ENCODE results near the gene SIKE1. TPM values are rescaled to one million over a fixed set of nuclear protein-coding genes. Genes with fewer than 3 reads are reported as not detected.
"Not testable (repeated sequence)": the region's sequence is repeated elsewhere in the genome, so short reads cannot be mapped to it uniquely, and the experiment has no call there.

The SIKE1 gene
- total RNA-seq, 1 experiment from 2014 or later = 60.7 TPM

GRCh38 chr1:114786440-114786839 is 6.0 kb upstream of the SIKE1 start:
- H3K4me2 ChIP-seq (ENCODE audit: low read length); H2AFZ ChIP-seq (ENCODE audit: low read depth, low read length, poor library complexity, severe bottlenecking); H3K36me3 ChIP-seq (ENCODE audit: control insufficient read depth in 1 of 2, insufficient read depth in 2 of 2, low read length in 2 of 2); H3K4me3 ChIP-seq (replicated peaks in 1 of 2; ENCODE audit: low read depth in 1 of 2, low read length in 2 of 2); H3K4me1 ChIP-seq (ENCODE audit: control insufficient read depth in 1 of 2, insufficient read depth in 2 of 2, low read length in 2 of 2); H4K20me1 ChIP-seq (ENCODE audit: insufficient read depth); DNase-seq (ENCODE audit: low read depth, low spot score); RAD21 ChIA-PET (ENCODE audit: low non-redundant PET in 1 of 2, low total read pairs in 2 of 2, uncharacterized antibody in 2 of 2, unreplicated experiment in 2 of 2); H3K79me2 ChIP-seq (ENCODE audit: insufficient read depth, low read length); H3K27ac ChIP-seq (ENCODE audit: low read depth, low read length); ATAC-seq; H3K27me3 ChIP-seq (ENCODE audit: insufficient read depth, low read length); H3K9me2 ChIP-seq (ENCODE audit: insufficient read depth); H3K9ac ChIP-seq (ENCODE audit: low read length); intact Hi-C loops (cut with micrococcal nuclease); H3K9me3 ChIP-seq (ENCODE audit: control insufficient read depth in 1 of 2, insufficient read depth in 1 of 2, low read depth in 1 of 2, low read length in 2 of 2); BruUV-seq (replicated peaks); CTCF ChIA-PET; POLR2A ChIA-PET: not testable (repeated sequence)

- no TSS peak for BruUV-seq (replicated peaks)
- no peak overlapping the region for H3K4me2 ChIP-seq (ENCODE audit: low read length)
- POLR2A ChIA-PET = no interaction called here
Observed at GRCh38 chr1:114782476-114782875, 2.0 kb upstream of the SIKE1 start.

More at GRCh38 chr1:114782476-114782875, 2.0 kb upstream of the SIKE1 start:
- ChIA-PET CTCF (no interaction called here), RAD21 (ENCODE audit: low non-redundant PET in 1 of 2, low total read pairs in 2 of 2, uncharacterized antibody in 2 of 2, unreplicated experiment in 2 of 2) (no interaction called here)
- no peak for DNase-seq (ENCODE audit: low read depth, low spot score)
- no peak overlapping the region for H3K9ac ChIP-seq (ENCODE audit: low read length)
- peaks cover 29% of the 10 kb centered on the region for H3K79me2 ChIP-seq (ENCODE audit: insufficient read depth, low read length)
- no peak overlapping the region for H3K27ac ChIP-seq (ENCODE audit: low read depth, low read length)
- intact Hi-C loops (cut with micrococcal nuclease) = no loop called here
- no peaks in the 10 kb centered on the region for H3K9me3 ChIP-seq (ENCODE audit: control insufficient read depth in 1 of 2, insufficient read depth in 1 of 2, low read depth in 1 of 2, low read length in 2 of 2)
- H3K9me2 ChIP-seq (ENCODE audit: insufficient read depth) = no peaks in the 10 kb centered on the region
- H3K4me3 ChIP-seq (replicated peaks in 1 of 2; ENCODE audit: low read depth in 1 of 2, low read length in 2 of 2) = no peak overlapping the region
- TF ChIP-seq REST (IDR thresholded peaks at IDR 0.05; ENCODE audit: low read depth) (no peak), ZBTB33 (IDR thresholded peaks at IDR 0.05; ENCODE audit: extremely low read depth, insufficient replicate concordance, low read length) (no peak), MAX (IDR thresholded peaks at IDR 0.05) (no peak), JUND (IDR thresholded peaks at IDR 0.05) (no peak), ZNF274 (IDR thresholded peaks at IDR 0.05; ENCODE audit: low read depth, low read length) (no peak), CBX3 (IDR thresholded peaks at IDR 0.05; ENCODE audit: low read depth) (no peak), EGR1 (IDR thresholded peaks at IDR 0.05; ENCODE audit: low read depth) (no peak), RAD21 (IDR thresholded peaks at IDR 0.05; ENCODE audit: low read depth) (no peak), CEBPB (IDR thresholded peaks at IDR 0.05; ENCODE audit: low read depth) (no peak), ZFX (IDR thresholded peaks at IDR 0.05) (no peak), EZH2phosphoT487 (IDR thresholded peaks at IDR 0.05; ENCODE audit: borderline replicate concordance) (no peak), ELF1 (IDR thresholded peaks at IDR 0.05; ENCODE audit: borderline replicate concordance, low read depth) (no peak), EZH2 (IDR thresholded peaks at IDR 0.05) (no peak), SIN3A (IDR thresholded peaks at IDR 0.05; ENCODE audit: low read depth) (no peak), SRF (IDR thresholded peaks at IDR 0.05; ENCODE audit: low read depth) (no peak), TCF7L2 (IDR thresholded peaks at IDR 0.05; ENCODE audit: borderline replicate concordance, extremely low read depth, insufficient read depth, insufficient read length) (no peak)
- peaks cover 5 to 12% of the 10 kb centered on the region in 2 experiments; a peak in 2 of 4 replicates for H3K36me3 ChIP-seq (ENCODE audit: control insufficient read depth in 1 of 2, insufficient read depth in 2 of 2, low read length in 2 of 2)
- H4K20me1 ChIP-seq (ENCODE audit: insufficient read depth) = no peaks in the 10 kb centered on the region
- ATAC-seq = no peak
- no peak overlapping the region for H2AFZ ChIP-seq (ENCODE audit: low read depth, low read length, poor library complexity, severe bottlenecking)
- no peaks in the 10 kb centered on the region for H3K27me3 ChIP-seq (ENCODE audit: insufficient read depth, low read length)
- H3K4me1 ChIP-seq (ENCODE audit: control insufficient read depth in 1 of 2, insufficient read depth in 2 of 2, low read length in 2 of 2) = peaks cover 4 to 13% of the 10 kb centered on the region in 2 experiments; a peak in 3 of 4 replicates

Data from HCT116 (cell line).